ENCODE data around the gene PAPPA2. TPM values are rescaled to one million over a fixed set of nuclear protein-coding genes. Genes with fewer than 3 reads are reported as not detected.

The PAPPA2 gene
- total and polyA plus RNA-seq, 2 of the 8 experiments (the other 6 are each of a cell fraction or from before 2014, with no cell fraction given), result 0.08 to 0.88 TPM

DNA sequence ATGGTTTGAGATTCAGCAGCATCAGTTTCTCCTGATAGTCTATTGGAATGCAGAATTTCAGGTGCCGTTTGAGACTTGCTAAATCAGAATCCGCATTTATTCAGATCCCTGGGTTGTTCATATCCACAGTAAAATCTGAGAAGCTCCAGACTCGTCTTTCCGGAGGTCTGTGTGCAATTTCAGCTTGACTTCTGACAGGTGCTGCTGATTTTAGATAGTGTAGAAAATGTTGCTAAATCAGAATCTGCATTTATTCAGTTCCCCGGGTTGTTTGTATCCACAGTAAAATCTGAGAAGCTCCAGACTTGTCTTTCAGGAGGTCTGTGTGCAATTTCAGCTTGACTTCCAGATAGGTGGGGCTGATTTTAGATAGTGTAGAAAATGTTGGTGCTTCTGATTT is 113.7 kb downstream of the PAPPA2 start:
- H3K36me3 ChIP-seq (ENCODE audit: control insufficient read depth in 2 of 4, insufficient read depth in 4 of 4, low read length in 3 of 4), result no peaks in the 10 kb centered on the region
- no peak overlapping the region for H4K91ac ChIP-seq (replicated peaks; ENCODE audit: insufficient read length, low read length)
- H3K23ac ChIP-seq (ENCODE audit: insufficient read length), result no peak overlapping the region
- H2AK5ac ChIP-seq (ENCODE audit: low read depth, low read length), result no peak overlapping the region
- no peak overlapping the region for H3K4ac ChIP-seq (replicated peaks; ENCODE audit: insufficient read length, low read depth, low read length)
- ChIA-PET POLR2A (ENCODE audit: partially characterized antibody) (no interaction called here), CTCF (ENCODE audit: partially characterized antibody) (interaction anchor here (1.1 to 1.2 kb wide), 2 partner anchors 20 to 110 kb away, joined by 3 to 5 read pairs; no protein-coding TSS in a partner anchor)
- H3K23me2 ChIP-seq (ENCODE audit: low read depth, low read length), result no peaks in the 10 kb centered on the region; the same call in 1 of the 2 replicates
- H2BK20ac ChIP-seq (ENCODE audit: low read length), result no peak overlapping the region
- H2BK15ac ChIP-seq (ENCODE audit: low read length), result no peak overlapping the region
- H2BK5ac ChIP-seq (ENCODE audit: low read depth, low read length), result no peak overlapping the region
- DNase-seq (ENCODE audit: low read depth in 1 of 2, low spot score in 2 of 2), result no peak
- no peak overlapping the region for H3K4me3 ChIP-seq (ENCODE audit: extremely low read depth in 1 of 4, insufficient read depth in 2 of 4, low read depth in 3 of 4, low read length in 4 of 4)
- no peak overlapping the region for H3K9ac ChIP-seq (replicated peaks in 1 of 4; ENCODE audit: extremely low read depth in 1 of 4, low read depth in 3 of 4, low read length in 3 of 4)
- no peak overlapping the region for H3K56ac ChIP-seq (replicated peaks; ENCODE audit: insufficient read length, low read depth, low read length)
- no peak overlapping the region for H2BK12ac ChIP-seq (ENCODE audit: low read depth, low read length)
- H3K79me2 ChIP-seq (ENCODE audit: control insufficient read depth in 1 of 2, insufficient read depth in 2 of 2, low read length in 2 of 2), result no peaks in the 10 kb centered on the region
- no peak overlapping the region for H4K5ac ChIP-seq (ENCODE audit: insufficient read length, low read depth, low read length)
- no peak for FAIRE-seq
- no peaks in the 10 kb centered on the region for H3K27me3 ChIP-seq (replicated peaks in 1 of 4; ENCODE audit: control insufficient read depth in 3 of 4, extremely low read depth in 1 of 4, insufficient read depth in 3 of 4, low read length in 3 of 4)
- no peak overlapping the region for H3K14ac ChIP-seq (ENCODE audit: insufficient read length)
- 94% methylated on average over 5 of the region's 5 CpGs; no CpG with 5 or more reads in 1 of the 2 experiments for WGBS, 2 experiments (ENCODE audit: extremely low coverage in 1 of 2, insufficient coverage in 1 of 2, insufficient read length in 1 of 2, insufficient replicate concordance in 2 of 2, low coverage in 1 of 2, low lambda C conversion rate in 2 of 2, missing lambda C conversion rate in 1 of 2)
- H3K4me2 ChIP-seq (ENCODE audit: insufficient read depth in 1 of 2, low read depth in 2 of 2, low read length in 2 of 2), result no peak overlapping the region
- H4K8ac ChIP-seq (ENCODE audit: extremely low read depth, insufficient read depth, low read length), result no peak overlapping the region
- no peaks in the 10 kb centered on the region for H3K79me1 ChIP-seq (ENCODE audit: low read depth, low read length)
- no peaks in the 10 kb centered on the region for H3K9me3 ChIP-seq (ENCODE audit: insufficient read depth in 2 of 2, low read depth in 1 of 2, low read length in 1 of 2)
- no peaks in the 10 kb centered on the region for H4K20me1 ChIP-seq (replicated peaks in 1 of 2; ENCODE audit: control insufficient read depth in 1 of 2, insufficient read depth in 2 of 2, low read length in 2 of 2)
- H2AFZ ChIP-seq (ENCODE audit: low read length), result no peak overlapping the region
- no peak overlapping the region for H3K27ac ChIP-seq (ENCODE audit: low read depth, low read length)
- no peak overlapping the region for H2BK120ac ChIP-seq (replicated peaks; ENCODE audit: low read depth, low read length)
- no peak for TF ChIP-seq MAX (IDR thresholded peaks at IDR 0.05)
- TF ChIP-seq CTBP2 (IDR thresholded peaks at IDR 0.05; ENCODE audit: borderline replicate concordance, insufficient read depth, insufficient read length, low read length), result no peak
- no peak for TF ChIP-seq PHF8 (conservative IDR thresholded peaks at IDR 0.05; ENCODE audit: low read depth, low read length)
- TF ChIP-seq EGR1 (IDR thresholded peaks at IDR 0.05; ENCODE audit: borderline replicate concordance, low read depth, low read length), result no peak
- TF ChIP-seq RAD21 (IDR thresholded peaks at IDR 0.05 in 1 of 2, conservative IDR thresholded peaks at IDR 0.05 in 1 of 2; ENCODE audit: low read depth in 2 of 2, low read length in 2 of 2), result no peak
- no peaks in the 10 kb centered on the region for H3K4me1 ChIP-seq (replicated peaks in 1 of 4; ENCODE audit: control insufficient read depth in 3 of 4, insufficient read depth in 4 of 4, low read length in 3 of 4)
- no peak overlapping the region for H3K18ac ChIP-seq (ENCODE audit: extremely low read depth, low read length)
